Nephron (organoid): Measurements from ENCODE around the gene TFB2M.

Experiments used
- H3K27ac Mint-ChIP-seq, 3 experiments: 2 replicates each; pipeline ENCODE4 v1.8.0; 2020; ENCODE audit warnings: mixed read lengths in 3 of 3, mild to moderate bottlenecking in 2 of 3, moderate library complexity in 1 of 3
- H3K27me3 Mint-ChIP-seq: 2 replicates; pipeline ENCODE4 v1.8.0; 2021; ENCODE audit warnings: low read depth, mild to moderate bottlenecking, moderate library complexity, mixed read lengths
- H3K36me3 Mint-ChIP-seq: 2 replicates; pipeline ENCODE4 v1.8.0; 2020; ENCODE audit warnings: low read depth, mixed read lengths
- H3K4me1 Mint-ChIP-seq: 2 replicates; pipeline ENCODE4 v1.8.0; 2020; ENCODE audit warnings: mixed read lengths
- H3K4me3 Mint-ChIP-seq, 3 experiments: 2 replicates each; pipeline ENCODE4 v1.8.0; 2020; ENCODE audit warnings: mild to moderate bottlenecking in 3 of 3, mixed read lengths in 3 of 3, moderate library complexity in 2 of 3
- H3K9me3 Mint-ChIP-seq: 2 replicates; pipeline ENCODE4 v1.8.0; 2020; ENCODE audit warnings: mixed read lengths
- TF ChIP-seq, protein P1 (sequence below), 3 experiments: fragments of 200-600 bp; sonication (generic); IDR thresholded peaks; one replicate each; pipeline ENCODE4 v1.5.0; 2021; ENCODE audit warnings: antibody characterized with exemption in 3 of 3; ENCODE audit not compliant: unreplicated experiment in 3 of 3

Gene TFB2M

DNA sequence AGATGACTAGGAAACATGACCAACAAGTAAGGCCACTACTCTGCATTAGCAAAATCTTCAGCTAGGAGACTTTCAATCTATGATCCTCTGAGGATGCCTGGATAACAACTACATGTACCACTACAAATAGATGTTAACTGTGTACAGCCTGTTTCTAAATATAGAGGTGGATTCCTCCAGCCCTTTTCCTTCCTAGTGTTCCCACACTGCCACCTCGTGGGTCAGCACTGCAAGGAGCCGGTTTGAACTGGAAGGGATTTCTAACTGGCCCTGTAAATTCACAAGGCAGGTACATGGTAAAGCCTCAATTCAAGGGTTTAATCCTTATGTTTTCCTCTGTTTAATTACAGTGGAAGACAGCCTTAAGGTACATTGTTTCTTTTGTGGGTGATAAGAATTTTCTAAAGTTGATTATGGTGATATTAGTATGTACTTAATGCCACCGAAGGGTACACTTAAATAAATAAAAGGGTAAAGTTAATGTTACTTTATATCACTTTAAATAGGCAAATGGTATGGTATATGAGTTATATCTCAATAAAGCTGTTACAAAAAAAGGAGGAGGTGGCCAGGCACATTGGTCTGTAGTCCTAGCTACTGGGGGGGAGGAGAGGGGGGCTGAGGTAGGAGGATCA is 73.3 kb downstream of the TFB2M start:
- H3K4me1 Mint-ChIP-seq = peaks cover 6% of the 10 kb centered on the region
- no peaks in the 10 kb centered on the region for H3K36me3 Mint-ChIP-seq
- H3K27ac Mint-ChIP-seq = peak overlapping the region in 2 of 3 experiments; percentile 2 to 71
- TF ChIP-seq, protein P1, sequence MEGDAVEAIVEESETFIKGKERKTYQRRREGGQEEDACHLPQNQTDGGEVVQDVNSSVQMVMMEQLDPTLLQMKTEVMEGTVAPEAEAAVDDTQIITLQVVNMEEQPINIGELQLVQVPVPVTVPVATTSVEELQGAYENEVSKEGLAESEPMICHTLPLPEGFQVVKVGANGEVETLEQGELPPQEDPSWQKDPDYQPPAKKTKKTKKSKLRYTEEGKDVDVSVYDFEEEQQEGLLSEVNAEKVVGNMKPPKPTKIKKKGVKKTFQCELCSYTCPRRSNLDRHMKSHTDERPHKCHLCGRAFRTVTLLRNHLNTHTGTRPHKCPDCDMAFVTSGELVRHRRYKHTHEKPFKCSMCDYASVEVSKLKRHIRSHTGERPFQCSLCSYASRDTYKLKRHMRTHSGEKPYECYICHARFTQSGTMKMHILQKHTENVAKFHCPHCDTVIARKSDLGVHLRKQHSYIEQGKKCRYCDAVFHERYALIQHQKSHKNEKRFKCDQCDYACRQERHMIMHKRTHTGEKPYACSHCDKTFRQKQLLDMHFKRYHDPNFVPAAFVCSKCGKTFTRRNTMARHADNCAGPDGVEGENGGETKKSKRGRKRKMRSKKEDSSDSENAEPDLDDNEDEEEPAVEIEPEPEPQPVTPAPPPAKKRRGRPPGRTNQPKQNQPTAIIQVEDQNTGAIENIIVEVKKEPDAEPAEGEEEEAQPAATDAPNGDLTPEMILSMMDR (IDR thresholded peaks at IDR 0.05; ENCODE audit: unreplicated experiment in 3 of 3) = peak; percentile 85 to 86 (median 86)
- no peaks in the 10 kb centered on the region for H3K9me3 Mint-ChIP-seq
- no peaks in the 10 kb centered on the region for H3K27me3 Mint-ChIP-seq
- H3K4me3 Mint-ChIP-seq = no peak overlapping the region

- Mint-ChIP-seq H3K36me3 (no peaks in the 10 kb centered on the region), H3K27ac (no peak overlapping the region)
Measured at GRCh38 chr1:246491551-246492053, 74.5 kb downstream of the TFB2M start.

More at GRCh38 chr1:246491551-246492053, 74.5 kb downstream of the TFB2M start:
- H3K9me3 Mint-ChIP-seq = no peaks in the 10 kb centered on the region
- peaks cover 6% of the 10 kb centered on the region for H3K4me1 Mint-ChIP-seq
- no peak overlapping the region for H3K4me3 Mint-ChIP-seq
- TF ChIP-seq, protein P1 (IDR thresholded peaks at IDR 0.05; ENCODE audit: unreplicated experiment in 3 of 3) = no peak
- no peaks in the 10 kb centered on the region for H3K27me3 Mint-ChIP-seq
